NK-92 (cell line): ENCODE data around the gene PCSK2.

Source experiments
- DNase-seq: peaks from one replicate; lab custom pipeline; 2025; ENCODE audit not compliant: unreplicated experiment; lab: John Stamatoyannopoulos, UW

The PCSK2 gene

GRCh38 chr20:17442588-17442987, 215.7 kb downstream of the PCSK2 start:
- no peak for DNase-seq

- DNase-seq, result no peak
These were observed 216.5 kb downstream of the PCSK2 start for GRCh38 chr20:17443131-17443858.

- DNase-seq, result no peak
These were observed 217.3 kb downstream of the PCSK2 start for GRCh38 chr20:17444091-17444490.

- DNase-seq, result no peak
These were observed 218.7 kb downstream of the PCSK2 start for GRCh38 chr20:17445543-17445942.

GRCh38 chr20:17446171-17446570, 219.3 kb downstream of the PCSK2 start:
- no peak for DNase-seq

GRCh38 chr20:17448071-17448470, 221.2 kb downstream of the PCSK2 start:
- DNase-seq, result no peak

- no peak for DNase-seq
These were observed 222.2 kb downstream of the PCSK2 start for GRCh38 chr20:17449031-17449430.

GRCh38 chr20:17452441-17452840, 225.6 kb downstream of the PCSK2 start:
- no peak for DNase-seq

- DNase-seq, result no peak
These were observed 226.8 kb downstream of the PCSK2 start for GRCh38 chr20:17453592-17453991.

- DNase-seq, result no peak
These were observed 229.4 kb downstream of the PCSK2 start for GRCh38 chr20:17456279-17456678.

GRCh38 chr20:17457079-17457478, 230.2 kb downstream of the PCSK2 start:
- DNase-seq, result no peak

GRCh38 chr20:17457588-17458190, 230.8 kb downstream of the PCSK2 start:
- no peak for DNase-seq

- DNase-seq, result no peak
These were observed 233.3 kb downstream of the PCSK2 start for GRCh38 chr20:17460119-17460518.

- no peak for DNase-seq
These were observed 235.1 kb downstream of the PCSK2 start for GRCh38 chr20:17461941-17462340.

- no peak for DNase-seq
These were observed 236.9 kb downstream of the PCSK2 start for GRCh38 chr20:17463711-17464110.

GRCh38 chr20:17465236-17465635, 238.4 kb downstream of the PCSK2 start:
- no peak for DNase-seq

GRCh38 chr20:17466641-17467040, 239.8 kb downstream of the PCSK2 start:
- no peak for DNase-seq

GRCh38 chr20:17467120-17467655, 240.3 kb downstream of the PCSK2 start:
- DNase-seq, result no peak

GRCh38 chr20:17468073-17468840, 241.4 kb downstream of the PCSK2 start:
- no peak for DNase-seq

- DNase-seq, result no peak
These were observed 242.6 kb downstream of the PCSK2 start for GRCh38 chr20:17469246-17470030.

- DNase-seq, result no peak
These were observed 243.7 kb downstream of the PCSK2 start for GRCh38 chr20:17470521-17470920.
